Right lobe of liver (tissue), 4 donors: ENCODE data around the gene NCMAP.

Experiments used
- POLR2A ChIP-seq: fragments of 450-650 bp; IDR thresholded peaks from one replicate; pipeline ENCODE4 v1.6.1; 2017; ENCODE audit warnings: antibody characterized with exemption, mild to moderate bottlenecking
- TF ChIP-seq, protein P1 (sequence below), 4 donors: fragments of 200-600 bp in 3 of 4; fragments of 450-650 bp in 1 of 4; IDR thresholded peaks; one replicate each; pipeline versions ENCODE4 v1.5.1 to v1.8.0; 2016 to 2022; ENCODE audit warnings: antibody characterized with exemption in 4 of 4, mild to moderate bottlenecking in 2 of 4
- donor health status: DM: no; HTN: no; CAD: no.
- donor health status: DM: no; HTN: no; CAD: no.
- donor health status: DM: no; HTN: yes; CAD: no.

GRCh38 chr1:24589200-24589599 lies 33.3 kb downstream of the NCMAP start:
- TF ChIP-seq, protein P1, sequence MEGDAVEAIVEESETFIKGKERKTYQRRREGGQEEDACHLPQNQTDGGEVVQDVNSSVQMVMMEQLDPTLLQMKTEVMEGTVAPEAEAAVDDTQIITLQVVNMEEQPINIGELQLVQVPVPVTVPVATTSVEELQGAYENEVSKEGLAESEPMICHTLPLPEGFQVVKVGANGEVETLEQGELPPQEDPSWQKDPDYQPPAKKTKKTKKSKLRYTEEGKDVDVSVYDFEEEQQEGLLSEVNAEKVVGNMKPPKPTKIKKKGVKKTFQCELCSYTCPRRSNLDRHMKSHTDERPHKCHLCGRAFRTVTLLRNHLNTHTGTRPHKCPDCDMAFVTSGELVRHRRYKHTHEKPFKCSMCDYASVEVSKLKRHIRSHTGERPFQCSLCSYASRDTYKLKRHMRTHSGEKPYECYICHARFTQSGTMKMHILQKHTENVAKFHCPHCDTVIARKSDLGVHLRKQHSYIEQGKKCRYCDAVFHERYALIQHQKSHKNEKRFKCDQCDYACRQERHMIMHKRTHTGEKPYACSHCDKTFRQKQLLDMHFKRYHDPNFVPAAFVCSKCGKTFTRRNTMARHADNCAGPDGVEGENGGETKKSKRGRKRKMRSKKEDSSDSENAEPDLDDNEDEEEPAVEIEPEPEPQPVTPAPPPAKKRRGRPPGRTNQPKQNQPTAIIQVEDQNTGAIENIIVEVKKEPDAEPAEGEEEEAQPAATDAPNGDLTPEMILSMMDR (IDR thresholded peaks at IDR 0.05) = no peak
- no peak for TF ChIP-seq POLR2A
